GM18951 (cell line): ENCODE results near the gene C14orf93.

Experiments
- POLR2A ChIP-seq: IDR thresholded peaks from 4 replicates; pipeline ENCODE4 v1.6.1; 2011; ENCODE audit warnings: mild to moderate bottlenecking; ENCODE audit not compliant: insufficient read length, insufficient read depth; ENCODE audit errors: extremely low read depth
- in situ Hi-C: fragments of 300-500 bp; cut with MboI; formaldehyde crosslinking; loops from one replicate; pipeline ENCODE4 v1.12.0; 2022; ENCODE audit warnings: low sequenced_read_pairs, mixed read lengths, inconsistent platforms; ENCODE audit not compliant: unreplicated experiment

The C14orf93 gene

DNA sequence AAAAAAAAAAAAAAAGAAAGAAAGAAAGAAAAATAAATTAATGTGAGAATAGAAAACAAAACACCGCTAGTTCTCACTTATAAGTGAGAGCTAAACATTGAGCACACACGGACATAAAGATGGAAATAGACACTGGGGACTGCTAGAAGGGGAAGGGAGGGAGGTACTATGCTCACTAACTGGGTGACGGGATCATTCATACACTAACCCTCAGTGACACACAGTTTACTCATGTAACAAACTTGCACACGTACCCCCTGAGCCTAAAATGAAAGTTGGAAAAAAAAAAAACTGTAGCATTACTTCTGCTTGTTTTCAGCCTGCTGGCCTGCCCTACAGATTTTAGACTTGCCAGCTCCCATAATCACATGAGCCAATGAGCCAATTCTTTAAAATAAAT lies 70.3 kb downstream of the C14orf93 start:
- TF ChIP-seq POLR2A, result no peak
- in situ Hi-C loops, result no loop called here
